DND-41 (cell line): ENCODE results near the gene SPPL2B.

ENCODE experiments used
- EZH2 ChIP-seq: IDR thresholded peaks from 3 replicates; pipeline ENCODE4 v1.6.1; 2012; ENCODE audit warnings: borderline replicate concordance, low read depth, mild to moderate bottlenecking, moderate library complexity, low read length, inconsistent platforms; ENCODE audit not compliant: severe bottlenecking
- TF ChIP-seq, protein P1 (sequence below): IDR thresholded peaks from 2 replicates; pipeline ENCODE4 v1.5.1; 2012; ENCODE audit warnings: borderline replicate concordance, low read length, moderate library complexity, mild to moderate bottlenecking; ENCODE audit not compliant: poor library complexity, severe bottlenecking; ENCODE audit errors: extremely low read depth

DNA sequence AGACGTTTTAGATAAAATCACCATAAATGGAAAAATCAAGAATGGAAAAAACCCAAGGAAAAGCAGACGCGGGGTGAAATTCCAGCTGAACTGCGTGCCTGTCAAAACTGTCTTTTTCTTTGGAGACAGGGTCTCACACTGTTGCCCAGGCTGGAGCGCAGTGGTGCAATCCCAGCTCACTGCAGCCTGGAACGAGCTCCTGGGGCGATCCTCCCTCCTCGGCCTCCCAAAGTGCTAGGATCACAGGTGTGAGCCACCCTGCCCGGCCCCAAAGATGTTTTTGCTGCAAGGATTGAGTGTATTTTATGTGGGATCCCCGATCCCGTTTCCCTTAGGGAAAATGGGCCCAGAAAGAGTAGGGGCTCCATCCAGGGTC lies 45.6 kb upstream of the SPPL2B start:
- TF ChIP-seq, protein P1, sequence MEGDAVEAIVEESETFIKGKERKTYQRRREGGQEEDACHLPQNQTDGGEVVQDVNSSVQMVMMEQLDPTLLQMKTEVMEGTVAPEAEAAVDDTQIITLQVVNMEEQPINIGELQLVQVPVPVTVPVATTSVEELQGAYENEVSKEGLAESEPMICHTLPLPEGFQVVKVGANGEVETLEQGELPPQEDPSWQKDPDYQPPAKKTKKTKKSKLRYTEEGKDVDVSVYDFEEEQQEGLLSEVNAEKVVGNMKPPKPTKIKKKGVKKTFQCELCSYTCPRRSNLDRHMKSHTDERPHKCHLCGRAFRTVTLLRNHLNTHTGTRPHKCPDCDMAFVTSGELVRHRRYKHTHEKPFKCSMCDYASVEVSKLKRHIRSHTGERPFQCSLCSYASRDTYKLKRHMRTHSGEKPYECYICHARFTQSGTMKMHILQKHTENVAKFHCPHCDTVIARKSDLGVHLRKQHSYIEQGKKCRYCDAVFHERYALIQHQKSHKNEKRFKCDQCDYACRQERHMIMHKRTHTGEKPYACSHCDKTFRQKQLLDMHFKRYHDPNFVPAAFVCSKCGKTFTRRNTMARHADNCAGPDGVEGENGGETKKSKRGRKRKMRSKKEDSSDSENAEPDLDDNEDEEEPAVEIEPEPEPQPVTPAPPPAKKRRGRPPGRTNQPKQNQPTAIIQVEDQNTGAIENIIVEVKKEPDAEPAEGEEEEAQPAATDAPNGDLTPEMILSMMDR, result no peak
- no peak for TF ChIP-seq EZH2
